ENCODE results near the gene KAT2A.
A peak's percentile ranks its signal among the peaks of the same experiment; 100 is the strongest.

Gene KAT2A

DNA sequence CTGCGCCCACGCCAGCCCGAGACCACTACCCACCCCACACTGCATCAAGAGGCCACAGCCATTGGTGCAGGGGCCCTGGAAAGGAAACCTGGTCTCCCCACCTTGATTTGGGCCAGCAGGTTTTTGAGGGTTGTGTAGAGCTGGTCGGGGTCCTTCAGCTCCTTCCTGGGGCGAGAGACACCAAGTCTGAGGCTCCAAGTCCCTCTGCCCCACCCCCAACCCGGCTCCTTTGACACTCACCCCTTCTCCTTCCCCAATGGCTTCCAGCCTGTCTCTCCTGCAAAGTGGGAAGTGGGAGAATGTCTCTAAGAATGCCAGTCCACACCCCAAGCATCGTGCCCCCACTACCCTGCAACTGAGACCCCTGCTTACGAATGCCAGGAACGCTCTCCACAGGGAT lies 7.0 kb downstream of the KAT2A start:
- DNase-seq (ENCODE audit: low spot score) = no peak

GRCh38 chr17:42113293-42114069 lies 7.7 kb downstream of the KAT2A start:
- no peak for DNase-seq (ENCODE audit: low spot score)

DNA sequence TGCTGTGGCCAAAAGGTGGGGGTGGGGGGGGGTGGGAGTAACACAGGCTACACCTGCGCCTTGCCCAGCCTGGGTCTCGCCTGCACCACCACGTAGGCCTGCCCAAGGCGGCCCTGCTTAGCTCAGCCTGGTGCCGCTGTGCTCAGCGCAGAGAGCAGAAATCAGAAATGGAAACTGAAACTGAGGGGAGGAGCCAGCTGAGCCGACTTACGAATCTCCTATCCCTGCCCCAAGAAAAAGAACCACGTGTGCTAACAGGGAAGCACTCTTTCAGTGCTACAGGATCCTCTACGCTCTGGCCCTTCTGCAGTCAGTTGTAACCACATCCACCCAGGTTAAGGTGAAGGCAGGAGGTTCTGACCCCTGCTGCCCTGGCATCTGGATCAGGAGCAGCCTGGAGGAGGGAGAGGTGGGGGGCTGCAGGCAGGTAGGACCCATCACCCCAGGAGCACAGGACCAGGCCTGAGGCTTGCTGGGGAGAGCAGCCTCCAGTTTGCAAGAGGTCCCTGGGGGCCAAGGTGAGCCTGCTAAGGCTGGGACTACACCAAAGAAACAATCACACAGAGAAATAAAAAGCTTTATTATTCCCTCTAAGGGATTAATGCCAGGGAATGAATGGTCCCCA lies 8.5 kb downstream of the KAT2A start, which contains the start of gene DHX58:
Gene DHX58, minus strand, starts transcription at position 163 of the 625 bp plus-strand sequence. CDS start 822 bp downstream, outside the sequence.
- DNase-seq (ENCODE audit: low spot score) = peak; percentile 79

GRCh38 chr17:42111871-42112551 lies 9.2 kb downstream of the KAT2A start:
- no peak for DNase-seq (ENCODE audit: low spot score)

DNA sequence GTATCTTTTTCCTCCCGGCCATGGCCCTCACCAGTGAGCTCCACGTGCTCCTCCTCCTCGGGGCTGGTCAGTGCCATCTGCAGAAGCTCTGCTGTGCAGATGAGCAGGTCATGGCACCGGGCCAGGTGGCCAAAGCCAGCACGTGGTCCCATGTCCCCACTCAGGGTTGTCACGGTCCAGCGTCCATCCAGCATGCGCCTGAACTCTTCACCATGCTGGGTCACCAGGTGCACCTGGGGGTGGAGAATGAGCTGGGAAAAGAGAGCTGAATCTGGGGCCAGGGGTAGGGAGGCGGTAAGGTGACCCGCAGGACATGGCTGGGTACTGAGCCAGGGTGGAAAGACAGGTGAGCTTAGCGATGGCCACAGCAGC lies 9.9 kb downstream of the KAT2A start:
- DNase-seq (ENCODE audit: low spot score) = no peak

DNA sequence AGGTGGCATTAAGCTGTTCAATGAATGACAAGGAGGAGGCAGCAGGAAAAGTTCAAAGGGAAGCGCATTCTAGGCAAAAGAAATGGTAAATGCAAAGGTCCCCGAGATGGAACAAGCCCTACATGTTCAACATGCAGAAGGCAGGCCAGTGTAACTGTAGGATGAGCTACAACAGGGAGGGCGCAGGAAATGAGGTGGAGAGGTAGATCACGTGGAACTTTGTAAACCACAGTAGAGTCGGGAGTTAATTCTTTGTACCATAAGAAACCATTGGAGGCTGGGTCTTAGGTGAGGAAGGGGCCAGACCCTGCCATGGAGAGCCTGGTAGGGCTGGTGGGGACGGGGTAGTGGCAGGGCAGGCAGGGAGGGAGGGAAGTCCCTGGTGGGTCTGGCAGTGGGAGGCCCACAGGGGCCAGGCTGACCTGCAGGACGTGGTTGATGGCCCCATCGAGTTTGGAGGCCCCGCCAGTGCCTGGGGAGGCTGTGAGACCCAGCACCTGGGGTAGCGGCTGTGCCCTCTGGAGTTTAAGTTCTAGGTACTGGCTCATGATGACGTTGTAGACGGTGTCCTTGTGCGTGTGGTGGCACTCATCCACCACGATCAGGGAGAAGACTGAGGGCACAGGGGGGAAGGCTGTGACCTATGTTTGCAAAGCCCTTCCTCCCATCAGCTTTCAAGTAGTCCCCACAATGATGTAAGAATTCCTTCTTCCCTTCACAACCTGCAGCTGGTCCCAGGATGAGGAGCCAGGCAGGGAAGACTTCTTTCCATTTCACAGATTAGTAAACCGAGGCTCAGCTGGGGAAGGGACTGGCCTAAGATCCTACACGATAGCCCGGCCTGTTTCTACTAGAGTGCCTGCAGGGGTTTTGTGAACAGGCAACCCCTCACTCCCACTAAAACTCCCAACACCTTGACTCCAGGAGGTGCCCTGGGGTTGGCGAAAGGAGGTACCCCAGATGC lies 10.6 kb downstream of the KAT2A start:
- DNase-seq (ENCODE audit: low spot score) = no peak

- no peak for DNase-seq (ENCODE audit: low spot score)
Observed at GRCh38 chr17:42109086-42109485, 12.1 kb downstream of the KAT2A start.

GRCh38 chr17:42107597-42108576 lies 13.3 kb downstream of the KAT2A start:
- no peak for DNase-seq (ENCODE audit: low spot score)

DNA sequence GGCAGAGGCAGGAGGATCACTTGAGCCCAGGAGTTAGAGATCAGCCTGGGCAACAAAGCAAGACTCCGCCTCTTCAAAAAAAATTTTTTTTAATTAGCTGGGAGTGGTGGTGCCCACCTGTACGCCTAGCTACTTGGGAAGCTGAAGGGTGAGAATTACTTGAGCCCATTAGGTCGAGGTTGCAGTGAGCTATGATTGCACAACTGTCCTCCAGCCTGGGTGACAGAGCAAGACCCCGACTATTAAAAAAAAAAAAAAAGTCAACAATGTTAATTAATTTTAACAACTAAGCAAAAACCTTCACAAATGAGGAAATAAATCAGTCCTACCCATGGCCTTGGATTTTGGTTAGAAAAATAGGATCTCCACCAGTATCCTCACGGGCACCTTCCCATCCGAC lies 14.0 kb downstream of the KAT2A start:
- no peak for DNase-seq (ENCODE audit: low spot score)

- no peak for DNase-seq (ENCODE audit: low spot score)
Observed at GRCh38 chr17:42106009-42106408, 15.2 kb downstream of the KAT2A start.

DNA sequence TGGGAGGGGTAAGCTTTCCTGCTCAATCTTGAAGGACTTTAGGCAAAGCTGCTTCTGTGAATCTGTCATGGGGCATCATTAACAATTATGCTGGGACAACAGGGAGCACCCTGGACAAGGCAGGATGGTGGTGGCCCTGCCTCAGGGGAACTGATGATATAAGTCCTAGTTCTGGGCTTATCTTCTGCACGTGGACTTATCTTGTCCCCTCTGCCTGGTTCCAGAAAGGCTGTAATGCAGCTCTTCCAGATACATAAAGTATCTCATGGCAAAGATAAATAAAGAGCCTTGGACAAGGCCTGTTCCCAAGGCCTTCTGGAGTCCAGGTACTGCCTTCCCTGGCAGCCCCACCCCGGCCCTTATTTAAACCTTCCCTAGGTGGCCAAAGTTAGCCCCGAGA lies 16.9 kb downstream of the KAT2A start:
- no peak for DNase-seq (ENCODE audit: low spot score)

DNA sequence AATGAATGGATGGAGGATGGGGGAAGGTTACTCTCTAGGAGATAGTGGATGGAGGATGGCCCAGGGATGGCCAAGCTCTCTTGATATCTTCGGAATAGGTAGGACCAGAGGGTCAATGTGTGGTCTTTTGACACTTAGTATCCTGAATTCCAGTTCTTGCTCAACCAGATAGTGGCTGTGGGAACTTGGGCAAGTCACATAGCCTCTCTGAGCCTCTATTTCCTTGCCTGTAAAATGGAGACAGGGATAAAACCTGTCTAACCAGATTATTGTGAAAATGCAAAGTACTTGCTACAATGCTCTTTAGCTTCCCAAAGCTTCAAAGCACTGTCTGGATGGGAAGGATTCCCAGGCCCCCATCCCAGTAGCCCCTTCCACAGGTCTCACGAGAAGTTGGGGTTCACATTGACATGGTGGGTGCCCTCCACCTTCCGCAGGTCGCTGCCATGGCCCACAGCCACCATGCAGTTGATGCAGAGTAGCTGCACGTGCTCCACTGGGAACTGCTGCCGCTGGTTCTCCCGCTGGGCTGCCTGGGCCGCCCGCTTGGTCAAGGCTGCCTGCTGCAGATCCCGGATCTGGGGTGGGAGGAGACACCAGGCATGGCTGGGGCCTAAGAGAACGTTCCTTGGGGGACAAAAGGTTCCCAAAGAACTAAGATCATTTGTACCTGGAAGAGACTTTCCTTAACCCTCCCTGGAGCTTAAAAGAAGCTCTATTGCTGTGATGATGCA lies 17.8 kb downstream of the KAT2A start:
- DNase-seq (ENCODE audit: low spot score) = no peak

- no peak for DNase-seq (ENCODE audit: low spot score)
Observed at GRCh38 chr17:42101513-42102292, 19.5 kb downstream of the KAT2A start.

DNA sequence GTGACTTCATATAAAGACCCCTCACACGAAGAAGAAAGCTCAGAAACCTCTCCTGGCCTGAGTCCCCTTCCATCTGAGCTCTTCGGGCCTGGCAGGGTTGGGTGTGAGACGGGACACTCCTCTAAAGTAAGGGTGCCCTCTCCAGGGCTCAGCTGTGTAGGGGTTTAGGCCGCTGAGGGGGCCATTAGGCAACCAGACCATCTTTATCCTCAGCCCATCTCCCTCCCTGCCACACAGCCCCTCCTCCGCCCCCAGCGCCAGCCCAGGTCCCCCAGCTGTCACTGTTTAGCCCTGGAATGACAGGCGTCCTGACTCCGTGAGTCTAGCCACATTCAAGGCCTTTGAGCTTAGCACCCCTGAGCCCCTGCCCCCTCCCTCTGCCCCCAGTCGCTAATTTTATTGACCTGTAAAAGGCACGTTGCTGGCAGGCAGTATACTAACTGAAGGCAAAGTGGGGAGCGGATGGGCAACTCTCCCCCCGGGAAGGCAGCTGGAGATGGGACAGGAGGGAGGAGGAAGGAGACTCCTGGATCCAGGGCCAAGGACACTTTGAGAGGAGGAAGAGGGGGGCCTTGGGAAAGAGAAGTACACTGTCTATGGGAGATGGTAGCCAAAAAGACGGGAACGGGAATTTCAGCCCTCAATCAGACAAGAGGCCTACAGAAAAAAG lies 22.3 kb downstream of the KAT2A start:
- DNase-seq (ENCODE audit: low spot score) = no peak

DNA sequence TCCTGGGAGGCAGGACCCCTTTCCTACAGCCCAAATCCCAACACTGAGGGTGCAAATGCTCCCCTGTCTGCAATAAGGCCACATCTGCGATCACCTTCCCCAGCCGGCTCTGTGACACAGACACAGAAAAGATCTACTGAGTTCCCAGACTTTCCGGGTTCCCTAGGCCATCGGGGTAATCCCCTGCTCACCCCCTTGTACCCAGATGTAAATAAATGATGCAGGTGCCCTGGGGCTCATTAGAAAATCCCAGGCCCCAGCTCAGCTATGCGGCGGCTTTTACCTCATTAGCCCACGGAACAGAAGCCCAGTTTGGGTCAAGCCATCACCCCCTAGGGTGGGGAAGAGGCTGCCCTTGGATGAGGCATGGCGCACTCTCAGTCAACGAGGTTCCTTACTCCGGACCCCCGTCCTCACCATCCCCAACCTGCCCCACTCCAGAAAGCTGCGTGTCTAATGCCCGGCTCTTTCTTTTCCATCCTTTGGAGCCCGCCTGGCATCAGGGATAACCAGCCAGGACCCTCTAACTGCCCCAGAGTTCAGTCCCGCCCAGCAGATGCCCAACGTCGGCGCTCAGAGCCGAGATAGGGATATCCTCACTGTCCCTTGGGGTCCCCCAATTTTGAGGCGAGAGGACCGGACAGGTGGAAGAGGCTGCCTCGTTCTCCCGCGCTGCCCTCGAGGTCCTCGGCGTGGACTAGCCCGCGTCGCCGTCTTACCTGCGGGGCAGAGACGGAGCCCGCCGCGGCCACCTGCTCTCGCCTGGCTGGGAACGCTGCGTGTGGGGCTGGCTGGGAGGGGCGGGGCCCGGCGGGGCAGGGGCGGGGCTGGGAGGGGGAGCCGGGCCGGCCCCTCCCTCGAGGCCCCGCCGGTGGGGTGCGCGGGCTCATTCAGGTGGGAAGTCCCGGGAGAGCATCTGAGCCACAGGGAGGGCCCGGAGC lies 23.2 kb downstream of the KAT2A start, which contains the start of gene ZNF385C:
Gene ZNF385C, minus strand, starts transcription at position 783 of the 941 bp plus-strand sequence. CDS start 35,417 bp downstream, outside the sequence.
- DNase-seq (ENCODE audit: low spot score) = no peak

- no peak for DNase-seq (ENCODE audit: low spot score)
Observed at GRCh38 chr17:42096360-42097111, 24.6 kb downstream of the KAT2A start.

Data from left forelimb (tissue), 1 donor.